ENCODE measurements around the gene FSIP1. TPM values are rescaled to one million over a fixed set of nuclear protein-coding genes. Genes with fewer than 3 reads are reported as not detected.
A peak's percentile ranks its signal among the peaks of the same experiment; 100 is the strongest.

Gene FSIP1
- total RNA-seq, 4 donors from 2014 or later = 0.83 to 4.6 (median 1.4) TPM

DNA sequence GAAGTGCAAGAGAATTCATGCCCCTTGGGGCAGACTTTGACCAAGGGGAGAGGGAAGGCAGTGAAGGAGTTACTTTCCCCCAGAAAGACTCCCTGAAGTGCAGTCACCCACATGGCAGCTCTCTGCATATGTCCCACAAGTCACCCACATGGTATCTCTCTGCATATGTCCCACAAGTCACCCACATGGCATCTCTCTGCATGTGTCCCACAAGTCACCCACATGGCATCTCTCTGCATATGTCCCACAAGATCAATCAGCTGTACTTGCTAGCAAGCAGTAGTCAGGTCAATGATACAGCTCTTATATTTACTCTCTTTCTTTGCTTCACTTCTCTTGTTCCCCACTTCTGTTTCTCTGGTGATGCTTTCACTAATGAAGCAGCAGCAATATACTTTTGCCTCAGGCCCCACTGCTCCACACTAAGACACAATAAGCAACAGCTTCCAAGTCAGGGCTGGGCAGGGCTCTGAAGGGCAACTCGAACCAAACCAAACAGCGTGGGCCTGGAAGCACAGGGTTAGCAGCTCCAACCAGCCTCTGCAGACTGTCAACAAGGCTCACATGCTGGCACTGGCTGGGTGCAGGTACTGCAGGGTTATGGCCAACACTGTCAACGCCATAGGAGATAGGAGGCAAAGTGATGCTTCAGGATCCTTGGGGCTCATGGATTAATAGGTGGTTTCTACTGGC is 155.0 kb downstream of the FSIP1 start:
- no peaks in the 10 kb centered on the region for H3K9me3 ChIP-seq
- no peaks in the 10 kb centered on the region for H3K27me3 ChIP-seq
- no peaks in the 10 kb centered on the region for H3K36me3 ChIP-seq
- 96% methylated on average over 3 of the region's 3 CpGs for WGBS
- H3K4me1 ChIP-seq = peaks cover 49 to 56% (median 50%) of the 10 kb centered on the region in 4 donors
- TF ChIP-seq CTCF (IDR thresholded peaks at IDR 0.05) (no peak), EP300 (IDR thresholded peaks at IDR 0.05) (no peak), POLR2AphosphoS5 (IDR thresholded peaks at IDR 0.05) (no peak), POLR2A (IDR thresholded peaks at IDR 0.05; ENCODE audit: low read depth) (no peak)
- DNase-seq (ENCODE audit: extremely low spot score) = no peak
- no peak overlapping the region for H3K4me3 ChIP-seq
- H3K27ac ChIP-seq (replicated peaks in 1 of 4) = peak overlapping the region in 1 of 4 donors; percentile 2
- intact Hi-C loops (cut with DNase I) = no loop called here

DNA sequence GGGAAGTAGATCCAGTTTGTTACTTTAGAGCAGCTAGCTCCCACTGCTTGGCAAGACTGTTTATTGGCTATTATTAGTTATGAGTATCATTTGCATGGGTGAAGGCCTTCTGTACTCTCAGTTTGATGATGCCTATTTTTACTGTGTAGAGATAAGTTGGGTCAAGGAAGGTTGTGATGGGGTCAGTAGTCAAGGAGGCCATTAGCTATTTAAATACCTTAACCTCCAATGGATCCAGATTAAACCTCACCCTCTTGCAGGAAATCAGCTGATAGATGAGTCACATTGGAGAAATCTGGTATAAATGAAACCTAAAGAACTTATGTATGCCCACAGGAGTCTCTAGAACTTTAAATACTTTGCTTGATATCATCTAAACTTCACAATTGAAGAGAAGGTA is 156.8 kb downstream of the FSIP1 start:
- intact Hi-C loops (cut with DNase I) = no loop called here
- no peaks in the 10 kb centered on the region for H3K27me3 ChIP-seq
- TF ChIP-seq CTCF (IDR thresholded peaks at IDR 0.05) (no peak), POLR2A (IDR thresholded peaks at IDR 0.05; ENCODE audit: low read depth) (no peak), EP300 (IDR thresholded peaks at IDR 0.05) (no peak), POLR2AphosphoS5 (IDR thresholded peaks at IDR 0.05) (no peak)
- H3K4me1 ChIP-seq = peaks cover 50 to 63% (median 56%) of the 10 kb centered on the region in 4 donors
- H3K4me3 ChIP-seq = no peak overlapping the region
- H3K36me3 ChIP-seq = no peaks in the 10 kb centered on the region
- no peaks in the 10 kb centered on the region for H3K9me3 ChIP-seq
- no peak for DNase-seq (ENCODE audit: extremely low spot score)
- no peak overlapping the region for H3K27ac ChIP-seq (replicated peaks in 1 of 4)

DNA sequence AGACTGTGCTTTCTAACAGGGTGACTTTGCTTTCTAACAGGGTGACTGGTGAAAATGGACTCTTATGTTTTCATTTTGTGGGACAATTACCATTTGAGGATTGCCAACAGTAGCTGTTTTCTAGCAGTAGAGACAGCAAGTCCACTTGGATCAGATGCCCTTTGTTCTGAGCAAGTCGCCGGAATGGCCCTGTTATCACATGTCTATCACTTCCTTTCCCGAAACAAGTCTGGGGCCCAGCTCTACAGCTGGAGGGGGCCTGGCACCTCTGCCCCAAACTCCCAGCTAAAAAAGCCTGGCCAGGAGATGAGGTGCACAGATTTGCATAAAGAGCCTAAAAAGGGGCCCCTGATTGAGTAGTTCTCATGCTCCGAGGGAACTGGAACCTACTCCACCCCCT is 157.2 kb downstream of the FSIP1 start:
- Histone ChIP-seq H3K36me3 (no peaks in the 10 kb centered on the region), H3K27ac (replicated peaks in 1 of 4) (peak overlapping the region; percentile 67 to 73 (median 70)), H3K4me1 (peaks cover 50 to 63% (median 56%) of the 10 kb centered on the region in 4 donors), H3K9me3 (no peaks in the 10 kb centered on the region), H3K27me3 (no peaks in the 10 kb centered on the region), H3K4me3 (no peak overlapping the region)
- 86% methylated on average over 4 of the region's 4 CpGs for WGBS
- DNase-seq (ENCODE audit: extremely low spot score) = no peak
- TF ChIP-seq POLR2AphosphoS5 (IDR thresholded peaks at IDR 0.05) = no peak
- no peak for TF ChIP-seq CTCF (IDR thresholded peaks at IDR 0.05)
- TF ChIP-seq EP300 (IDR thresholded peaks at IDR 0.05) = no peak
- no peak for TF ChIP-seq POLR2A (IDR thresholded peaks at IDR 0.05; ENCODE audit: low read depth)
- intact Hi-C loops (cut with DNase I) = no loop called here

GRCh38 chr15:39624806-39625205 is 157.8 kb downstream of the FSIP1 start:
- peak overlapping the region; percentile 67 to 73 (median 70) for H3K27ac ChIP-seq (replicated peaks in 1 of 4)
- no peak overlapping the region for H3K4me3 ChIP-seq
- H3K9me3 ChIP-seq = no peaks in the 10 kb centered on the region
- H3K4me1 ChIP-seq = peaks cover 49 to 63% (median 56%) of the 10 kb centered on the region in 4 donors
- no peak for DNase-seq (ENCODE audit: extremely low spot score)
- no peaks in the 10 kb centered on the region for H3K36me3 ChIP-seq
- no peaks in the 10 kb centered on the region for H3K27me3 ChIP-seq
- intact Hi-C loops (cut with DNase I) = no loop called here
- WGBS = 33% methylated on average over 5 of the region's 6 CpGs
- TF ChIP-seq CTCF (IDR thresholded peaks at IDR 0.05) (peak in 2 of 3 experiments; percentile 31 to 34), POLR2AphosphoS5 (IDR thresholded peaks at IDR 0.05) (peak; percentile 56 to 77), EP300 (IDR thresholded peaks at IDR 0.05) (no peak)

GRCh38 chr15:39623529-39623931 is 159.1 kb downstream of the FSIP1 start:
- TF ChIP-seq POLR2AphosphoS5 (IDR thresholded peaks at IDR 0.05) = no peak
- no peak for TF ChIP-seq POLR2A (IDR thresholded peaks at IDR 0.05; ENCODE audit: low read depth)
- no peak for TF ChIP-seq EP300 (IDR thresholded peaks at IDR 0.05)
- no peak for TF ChIP-seq CTCF (IDR thresholded peaks at IDR 0.05)

More at GRCh38 chr15:39623529-39623931, 159.1 kb downstream of the FSIP1 start:
- H3K4me1 ChIP-seq = peaks cover 36 to 51% (median 44%) of the 10 kb centered on the region in 4 donors
- H3K4me3 ChIP-seq = no peak overlapping the region
- intact Hi-C loops (cut with DNase I) = no loop called here
- H3K36me3 ChIP-seq = no peaks in the 10 kb centered on the region
- no peaks in the 10 kb centered on the region for H3K27me3 ChIP-seq
- H3K27ac ChIP-seq (replicated peaks in 1 of 4) = no peak overlapping the region
- WGBS = 80% methylated on average over 4 of the region's 4 CpGs
- H3K9me3 ChIP-seq = no peaks in the 10 kb centered on the region
- DNase-seq (ENCODE audit: extremely low spot score) = no peak
